Panc1 (cell line): ENCODE data around the gene PCNX2. TPM values are rescaled to one million over a fixed set of nuclear protein-coding genes. Genes with fewer than 3 reads are reported as not detected.

Experiments
- ATAC-seq: fragments of 200-7000 bp; cut with Tn5 transposase; 2 replicates; pipeline ENCODE4 v1.9.1; 2020; ENCODE audit warnings: mild to moderate bottlenecking, moderate library complexity
- BruUV-seq: library from RNA; stranded (reverse); fragments of 400-500 nt; replicated peaks from 2 replicates; lab custom pipeline; 2021; lab: Mats Ljungman, UMichigan
- CTCF ChIA-PET: fragments of 300-600 bp; sonication (Branson Sonifier 250); formaldehyde crosslinking; loops from one replicate; lab custom pipeline; 2022; ENCODE audit warnings: antibody characterized with exemption; lab: Charles Lee
- POLR2A ChIA-PET: fragments of 300-600 bp; sonication (Branson Sonifier 250); formaldehyde crosslinking; loops from one replicate; lab custom pipeline; 2022; ENCODE audit warnings: antibody characterized with exemption; lab: Charles Lee
- DNase-seq: peaks from one replicate; pipeline ENCODE4 v3.0.0-alpha.2; 2010; ENCODE audit warnings: low read depth, low spot score
- H3K27ac ChIP-seq: 2 replicates; pipeline ENCODE4 v1.5.1; 2011; ENCODE audit warnings: mild to moderate bottlenecking, low read length, inconsistent platforms
- H3K27me3 ChIP-seq: fragments of 200-500 bp; sonication (Bioruptor generic); 2 replicates; pipeline ENCODE4 v1.6.0; 2014; ENCODE audit warnings: low read length, inconsistent platforms; ENCODE audit not compliant: control insufficient read depth, insufficient read depth
- H3K36me3 ChIP-seq: fragments of 200-500 bp; sonication (Bioruptor generic); 2 replicates; pipeline ENCODE4 v1.5.1; 2014; ENCODE audit warnings: inconsistent platforms, mild to moderate bottlenecking, low read length, moderate library complexity; ENCODE audit not compliant: control insufficient read depth, insufficient read depth
- H3K4me1 ChIP-seq: 2 replicates; pipeline ENCODE4 v1.5.1; 2011; ENCODE audit warnings: inconsistent platforms, mild to moderate bottlenecking, low read length, moderate library complexity; ENCODE audit not compliant: control insufficient read depth, insufficient read depth
- H3K4me3 ChIP-seq, 2 experiments: 2 replicates each; pipeline ENCODE4 v1.5.1; 2011 to 2012; ENCODE audit warnings: low read depth in 2 of 2, low read length in 2 of 2, mild to moderate bottlenecking in 2 of 2, inconsistent platforms in 1 of 2, moderate library complexity in 1 of 2
- H3K9me3 ChIP-seq: fragments of 200-500 bp; sonication (Bioruptor generic); 2 replicates; pipeline ENCODE4 v1.5.1; 2014; ENCODE audit warnings: low read depth, mild to moderate bottlenecking, inconsistent platforms, low read length, moderate library complexity; ENCODE audit not compliant: control insufficient read depth, insufficient read depth
- POLR2AphosphoS5 ChIP-seq: IDR thresholded peaks from 2 replicates; pipeline ENCODE4 v1.6.1; 2012; ENCODE audit warnings: mild to moderate bottlenecking, low read depth, low read length, moderate library complexity
- SIN3A ChIP-seq: IDR thresholded peaks from 2 replicates; pipeline ENCODE4 v1.6.1; 2012; ENCODE audit warnings: low read depth, mild to moderate bottlenecking, low read length, moderate library complexity, borderline replicate concordance; ENCODE audit not compliant: insufficient read depth
- TCF7L2 ChIP-seq: IDR thresholded peaks from 2 replicates; pipeline ENCODE4 v1.6.1; 2011; ENCODE audit warnings: mild to moderate bottlenecking, low read depth, low read length, inconsistent platforms
- in situ Hi-C: cut with HindIII; loops from 2 replicates; pipeline ENCODE4 v1.10.0; 2016; ENCODE audit warnings: low sequenced_read_pairs, low pct_unique_long_range_greater_than_20kb
- intact Hi-C: fragments of 100-400 bp; cut with micrococcal nuclease; formaldehyde crosslinking; loops from one replicate; pipeline ENCODE4 v1.10.0; 2022; ENCODE audit not compliant: unreplicated experiment
- total RNA-seq: library from RNA; stranded (reverse); gene quantifications from one replicate; pipeline ENCODE4 v1.2.1, GENCODE V29; 2021; ENCODE audit not compliant: unreplicated experiment
- TF ChIP-seq, protein P1 (sequence below): fragments of 450-650 bp; IDR thresholded peaks from 2 replicates; pipeline ENCODE4 v1.5.1; 2017; ENCODE audit warnings: mild to moderate bottlenecking
- TF ChIP-seq, protein P2 (sequence below), 2 experiments: IDR thresholded peaks; 2 replicates each; pipeline ENCODE4 v1.6.1; 2011 to 2012; ENCODE audit warnings: low read depth in 2 of 2, control low read depth in 1 of 2, low read length in 1 of 2, mild to moderate bottlenecking in 1 of 2, moderate library complexity in 1 of 2; ENCODE audit not compliant: insufficient read depth in 1 of 2

The PCNX2 gene
- total RNA-seq, 1 experiment from 2014 or later = 2.6 TPM

DNA sequence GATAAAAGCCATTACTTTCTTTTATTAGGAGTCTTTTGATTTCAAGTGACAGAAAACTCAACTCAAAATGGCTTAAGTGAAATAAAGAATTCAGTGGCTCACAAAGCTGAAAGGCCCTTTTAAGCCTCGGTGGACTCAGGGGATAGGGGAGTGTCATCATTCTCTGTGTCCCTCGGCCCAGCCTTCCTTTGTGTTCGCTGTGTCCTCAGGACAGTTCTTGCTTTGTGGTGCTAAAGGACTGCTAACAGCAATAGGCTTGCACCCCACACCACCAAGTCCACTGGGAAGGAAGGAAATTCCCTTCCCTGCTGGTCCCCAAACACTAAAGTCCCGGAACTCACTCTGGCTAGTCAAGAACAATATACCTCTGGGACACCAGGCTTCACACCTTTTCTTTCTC is 216.0 kb downstream of the PCNX2 start:
- no peak for ATAC-seq
- intact Hi-C loops = no loop called here

DNA sequence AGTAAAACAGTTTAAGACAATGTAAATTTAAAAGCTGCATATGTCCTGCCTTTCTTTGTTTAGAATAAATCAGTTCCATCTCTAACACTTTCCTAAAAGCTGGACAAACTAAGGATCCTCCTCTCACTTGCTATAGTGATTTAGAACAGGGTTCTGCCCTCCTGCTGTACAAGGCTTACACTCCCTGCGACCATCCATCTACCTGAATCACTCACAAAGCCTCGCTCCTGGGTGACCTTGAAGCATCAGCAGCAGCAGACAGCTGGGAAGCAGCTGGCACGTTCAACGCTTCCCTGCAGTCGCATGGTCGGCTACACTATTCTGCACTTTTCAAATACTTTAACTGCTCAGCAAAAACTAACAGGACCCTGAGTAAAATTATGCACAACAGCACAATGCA is 217.1 kb downstream of the PCNX2 start:
- Histone ChIP-seq H3K9me3 (no peaks in the 10 kb centered on the region; the same call in 1 of the 2 replicates), H3K27ac (no peak overlapping the region), H3K36me3 (no peaks in the 10 kb centered on the region), H3K27me3 (no peaks in the 10 kb centered on the region), H3K4me1 (no peaks in the 10 kb centered on the region), H3K4me3 (no peak overlapping the region)
- ATAC-seq (no peak), DNase-seq (no peak)
- POLR2A ChIA-PET = no interaction called here
- in situ Hi-C loops (no loop called here), intact Hi-C loops (no loop called here)
- no TSS peak for BruUV-seq
- TF ChIP-seq, protein P1, sequence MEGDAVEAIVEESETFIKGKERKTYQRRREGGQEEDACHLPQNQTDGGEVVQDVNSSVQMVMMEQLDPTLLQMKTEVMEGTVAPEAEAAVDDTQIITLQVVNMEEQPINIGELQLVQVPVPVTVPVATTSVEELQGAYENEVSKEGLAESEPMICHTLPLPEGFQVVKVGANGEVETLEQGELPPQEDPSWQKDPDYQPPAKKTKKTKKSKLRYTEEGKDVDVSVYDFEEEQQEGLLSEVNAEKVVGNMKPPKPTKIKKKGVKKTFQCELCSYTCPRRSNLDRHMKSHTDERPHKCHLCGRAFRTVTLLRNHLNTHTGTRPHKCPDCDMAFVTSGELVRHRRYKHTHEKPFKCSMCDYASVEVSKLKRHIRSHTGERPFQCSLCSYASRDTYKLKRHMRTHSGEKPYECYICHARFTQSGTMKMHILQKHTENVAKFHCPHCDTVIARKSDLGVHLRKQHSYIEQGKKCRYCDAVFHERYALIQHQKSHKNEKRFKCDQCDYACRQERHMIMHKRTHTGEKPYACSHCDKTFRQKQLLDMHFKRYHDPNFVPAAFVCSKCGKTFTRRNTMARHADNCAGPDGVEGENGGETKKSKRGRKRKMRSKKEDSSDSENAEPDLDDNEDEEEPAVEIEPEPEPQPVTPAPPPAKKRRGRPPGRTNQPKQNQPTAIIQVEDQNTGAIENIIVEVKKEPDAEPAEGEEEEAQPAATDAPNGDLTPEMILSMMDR = no peak
- TF ChIP-seq, protein P2, sequence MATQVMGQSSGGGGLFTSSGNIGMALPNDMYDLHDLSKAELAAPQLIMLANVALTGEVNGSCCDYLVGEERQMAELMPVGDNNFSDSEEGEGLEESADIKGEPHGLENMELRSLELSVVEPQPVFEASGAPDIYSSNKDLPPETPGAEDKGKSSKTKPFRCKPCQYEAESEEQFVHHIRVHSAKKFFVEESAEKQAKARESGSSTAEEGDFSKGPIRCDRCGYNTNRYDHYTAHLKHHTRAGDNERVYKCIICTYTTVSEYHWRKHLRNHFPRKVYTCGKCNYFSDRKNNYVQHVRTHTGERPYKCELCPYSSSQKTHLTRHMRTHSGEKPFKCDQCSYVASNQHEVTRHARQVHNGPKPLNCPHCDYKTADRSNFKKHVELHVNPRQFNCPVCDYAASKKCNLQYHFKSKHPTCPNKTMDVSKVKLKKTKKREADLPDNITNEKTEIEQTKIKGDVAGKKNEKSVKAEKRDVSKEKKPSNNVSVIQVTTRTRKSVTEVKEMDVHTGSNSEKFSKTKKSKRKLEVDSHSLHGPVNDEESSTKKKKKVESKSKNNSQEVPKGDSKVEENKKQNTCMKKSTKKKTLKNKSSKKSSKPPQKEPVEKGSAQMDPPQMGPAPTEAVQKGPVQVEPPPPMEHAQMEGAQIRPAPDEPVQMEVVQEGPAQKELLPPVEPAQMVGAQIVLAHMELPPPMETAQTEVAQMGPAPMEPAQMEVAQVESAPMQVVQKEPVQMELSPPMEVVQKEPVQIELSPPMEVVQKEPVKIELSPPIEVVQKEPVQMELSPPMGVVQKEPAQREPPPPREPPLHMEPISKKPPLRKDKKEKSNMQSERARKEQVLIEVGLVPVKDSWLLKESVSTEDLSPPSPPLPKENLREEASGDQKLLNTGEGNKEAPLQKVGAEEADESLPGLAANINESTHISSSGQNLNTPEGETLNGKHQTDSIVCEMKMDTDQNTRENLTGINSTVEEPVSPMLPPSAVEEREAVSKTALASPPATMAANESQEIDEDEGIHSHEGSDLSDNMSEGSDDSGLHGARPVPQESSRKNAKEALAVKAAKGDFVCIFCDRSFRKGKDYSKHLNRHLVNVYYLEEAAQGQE (IDR thresholded peaks at IDR 0.05; ENCODE audit: insufficient read depth in 1 of 2, low read depth in 2 of 2, low read length in 1 of 2) = no peak
- CTCF ChIA-PET = no interaction called here

More for the DNA sequence above, 216.0 kb downstream of the PCNX2 start:
- H3K4me3 ChIP-seq = no peak overlapping the region
- no peaks in the 10 kb centered on the region for H3K27me3 ChIP-seq
- ChIA-PET CTCF (interaction anchor here (0.7 kb wide), 1 partner anchor 448 kb away, joined by 6 read pairs; no protein-coding TSS in a partner anchor), POLR2A (no interaction called here)
- in situ Hi-C loops = no loop called here
- TF ChIP-seq, protein P2 (IDR thresholded peaks at IDR 0.05; ENCODE audit: insufficient read depth in 1 of 2, low read depth in 2 of 2, low read length in 1 of 2) = no peak
- TF ChIP-seq SIN3A (no peak), POLR2AphosphoS5 (no peak), TCF7L2 (no peak)
- TF ChIP-seq, protein P1 = no peak
- H3K9me3 ChIP-seq = no peaks in the 10 kb centered on the region
- H3K27ac ChIP-seq = no peak overlapping the region
- H3K4me1 ChIP-seq = no peaks in the 10 kb centered on the region
- BruUV-seq = no TSS peak
- DNase-seq = no peak
- H3K36me3 ChIP-seq = no peaks in the 10 kb centered on the region
